GM18907 (cell line): Measurements from ENCODE around the gene EML2.
A peak's percentile ranks its signal among the peaks of the same experiment; 100 is the strongest.
"Not testable (repeated sequence)": the region's sequence is repeated elsewhere in the genome, so short reads cannot be mapped to it uniquely, and the experiment has no call there.

Experiments
- ATAC-seq: cut with Tn5 transposase; IDR thresholded peaks from one replicate; pipeline ENCODE4 v1.9.1; 2021; ENCODE audit warnings: mild to moderate bottlenecking, moderate library complexity; ENCODE audit not compliant: unreplicated experiment

Gene EML2

GRCh38 chr19:45638930-45639729, at the start of gene EML2:
TSS of gene EML2 (minus strand) at chr19:45639397. CDS start at chr19:45639376, 21 bp downstream.
- no peak for ATAC-seq

DNA sequence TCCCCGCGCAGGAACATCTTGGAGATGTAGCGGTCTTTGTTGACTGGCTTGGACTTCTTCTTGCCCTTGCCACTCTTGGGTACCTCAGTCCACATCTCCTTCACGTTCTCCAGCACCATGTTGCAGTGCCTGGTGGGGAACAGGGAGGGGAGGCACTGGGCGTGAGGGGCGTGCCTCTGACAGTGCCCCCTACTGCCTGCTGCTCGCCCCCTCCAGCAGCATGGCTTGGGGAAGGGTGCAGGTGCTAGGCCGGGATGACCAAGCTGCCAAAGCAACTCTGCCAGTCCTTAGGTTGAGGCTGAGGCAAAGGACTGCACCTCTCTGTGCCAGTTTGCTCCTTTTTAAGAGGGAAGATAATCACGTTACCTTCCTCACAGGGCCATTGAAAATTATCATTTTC, 48.4 kb upstream of the EML2 start:
- no peak for ATAC-seq

GRCh38 chr19:45685045-45685444, 45.8 kb upstream of the EML2 start:
- ATAC-seq: not testable (repeated sequence)

- no peak for ATAC-seq
These were observed 43.7 kb upstream of the EML2 start for GRCh38 chr19:45682908-45683307.

GRCh38 chr19:45682117-45682516, 42.9 kb upstream of the EML2 start:
- ATAC-seq: no peak

DNA sequence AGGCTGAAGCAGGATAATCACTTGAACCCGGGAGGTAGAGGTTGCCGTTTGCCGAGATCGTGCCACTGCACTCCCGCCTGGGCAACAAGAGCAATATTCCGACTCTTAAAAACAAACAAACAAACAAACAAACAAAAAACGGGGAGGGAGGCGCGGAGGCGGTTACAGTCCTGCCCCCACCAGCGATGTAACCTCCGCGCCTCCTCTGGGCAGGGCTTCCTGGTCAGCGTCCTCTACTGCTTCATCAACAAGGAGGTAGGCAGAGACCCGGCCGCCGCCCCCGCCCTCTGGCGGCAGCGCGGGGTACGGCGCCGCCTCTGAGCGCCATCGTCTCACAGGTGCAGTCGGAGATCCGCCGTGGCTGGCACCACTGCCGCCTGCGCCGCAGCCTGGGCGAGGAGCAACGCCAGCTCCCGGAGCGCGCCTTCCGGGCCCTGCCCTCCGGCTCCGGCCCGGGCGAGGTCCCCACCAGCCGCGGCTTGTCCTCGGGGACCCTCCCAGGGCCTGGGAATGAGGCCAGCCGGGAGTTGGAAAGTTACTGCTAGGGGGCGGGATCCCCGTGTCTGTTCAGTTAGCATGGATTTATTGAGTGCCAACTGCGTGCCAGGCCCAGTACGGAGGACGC, 42.3 kb upstream of the EML2 start:
- no peak for ATAC-seq

DNA sequence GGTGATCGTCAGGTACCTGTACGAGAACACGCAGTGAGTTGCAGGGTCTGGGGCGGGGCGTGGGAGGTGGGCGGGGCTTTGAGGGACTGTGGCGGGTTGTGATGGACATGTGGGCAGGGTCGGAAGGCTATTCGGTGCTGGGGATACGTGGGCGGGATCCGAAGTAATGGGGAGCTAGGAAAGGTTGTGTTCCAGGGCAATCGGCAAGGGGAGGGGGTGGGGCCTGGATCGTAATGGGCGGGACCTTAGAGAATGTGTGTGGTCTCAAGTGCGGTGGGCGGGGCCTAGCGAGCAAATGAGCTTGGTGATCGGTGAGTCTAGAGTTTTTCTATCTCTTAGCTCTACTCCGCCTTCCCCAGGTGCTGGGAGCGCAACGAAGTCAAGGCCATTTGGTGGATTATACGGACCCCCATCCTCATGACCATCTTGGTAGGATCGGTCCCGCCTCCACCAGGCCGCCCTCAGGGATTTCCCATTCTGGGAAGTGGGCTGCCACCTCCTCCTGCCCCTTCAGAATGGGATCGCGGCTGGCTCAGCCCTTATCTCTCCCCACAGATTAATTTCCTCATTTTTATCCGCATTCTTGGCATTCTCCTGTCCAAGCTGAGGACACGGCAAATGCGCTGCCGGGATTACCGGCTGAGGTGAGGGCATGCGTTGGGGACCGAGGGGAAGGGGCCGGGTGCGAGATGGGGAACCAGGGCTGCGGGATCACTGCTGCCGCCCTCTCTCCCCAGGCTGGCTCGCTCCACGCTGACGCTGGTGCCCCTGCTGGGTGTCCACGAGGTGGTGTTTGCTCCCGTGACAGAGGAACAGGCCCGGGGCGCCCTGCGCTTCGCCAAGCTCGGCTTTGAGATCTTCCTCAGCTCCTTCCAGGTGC, 38.4 kb upstream of the EML2 start:
- peak; percentile 57 for ATAC-seq

DNA sequence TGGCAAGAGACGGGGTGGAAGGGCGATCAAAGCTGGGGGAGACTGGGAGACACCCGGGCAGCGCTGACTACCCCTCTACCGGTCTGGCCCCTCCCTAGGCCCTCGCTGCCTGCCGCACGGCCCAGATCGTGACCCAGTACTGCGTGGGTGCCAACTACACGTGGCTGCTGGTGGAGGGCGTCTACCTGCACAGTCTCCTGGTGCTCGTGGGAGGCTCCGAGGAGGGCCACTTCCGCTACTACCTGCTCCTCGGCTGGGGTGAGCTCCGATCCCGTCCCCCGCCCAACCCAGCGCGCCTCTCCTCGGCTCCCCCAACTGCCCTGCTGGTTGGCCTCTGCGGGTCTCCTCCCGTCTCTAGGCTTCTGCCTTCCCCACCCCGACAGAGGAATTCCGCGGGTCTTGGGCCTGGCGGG, 37.7 kb upstream of the EML2 start:
- peak; percentile 17 for ATAC-seq

DNA sequence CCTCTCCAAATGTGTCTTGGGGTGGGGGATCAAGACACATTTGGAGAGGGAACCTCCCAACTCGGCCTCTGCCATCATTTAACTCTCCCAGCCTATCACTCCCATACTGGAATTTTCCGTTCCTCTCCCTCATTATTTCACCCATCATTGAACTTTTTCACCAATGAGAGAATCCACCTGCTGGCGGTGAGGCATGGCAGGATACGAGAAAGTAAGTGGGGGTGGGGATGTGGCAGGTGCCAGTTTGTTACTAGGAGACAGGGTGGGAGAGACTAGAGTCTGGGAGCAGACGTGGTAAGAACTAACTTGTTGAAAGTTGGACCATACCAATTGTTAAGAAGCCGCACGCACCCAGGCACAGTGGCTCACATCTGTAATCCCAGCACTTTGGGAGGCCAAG, 35.7 kb upstream of the EML2 start:
- ATAC-seq: no peak

- peak; percentile 52 for ATAC-seq
These were observed 31.7 kb upstream of the EML2 start for GRCh38 chr19:45670670-45671453.

DNA sequence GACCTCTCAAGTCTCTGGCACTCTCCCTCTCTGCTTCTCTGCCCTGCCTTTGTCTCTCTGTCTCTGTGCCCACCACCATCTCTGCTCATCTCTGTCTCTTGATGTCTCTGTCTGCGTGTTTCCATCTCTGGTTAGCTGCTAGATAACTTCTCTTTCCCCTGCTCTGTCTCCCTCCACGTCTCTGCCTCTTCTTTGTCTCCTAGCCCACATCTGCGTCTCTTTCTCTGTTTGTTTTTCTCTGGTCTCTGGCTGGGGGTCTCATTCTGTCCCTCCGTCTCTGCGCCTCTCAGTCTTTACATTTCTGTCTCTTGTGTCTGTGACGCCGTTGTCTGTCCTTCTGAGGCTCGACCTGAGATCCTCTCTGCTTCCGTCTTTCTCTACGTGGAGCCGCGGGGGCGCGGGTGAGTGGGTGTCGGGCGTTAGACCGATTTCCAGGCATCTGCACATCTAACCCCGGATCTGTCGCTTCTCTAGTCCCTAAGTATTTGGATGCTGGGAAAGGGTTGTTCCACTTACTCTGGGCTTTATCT, 29.2 kb upstream of the EML2 start:
- ATAC-seq: peak; percentile 2

- no peak for ATAC-seq
These were observed 28.6 kb upstream of the EML2 start, which contains the start of gene GIPR for GRCh38 chr19:45667620-45668341. TSS of gene GIPR (plus strand) at chr19:45668221. CDS start at chr19:45669521, 1,300 bp downstream.

DNA sequence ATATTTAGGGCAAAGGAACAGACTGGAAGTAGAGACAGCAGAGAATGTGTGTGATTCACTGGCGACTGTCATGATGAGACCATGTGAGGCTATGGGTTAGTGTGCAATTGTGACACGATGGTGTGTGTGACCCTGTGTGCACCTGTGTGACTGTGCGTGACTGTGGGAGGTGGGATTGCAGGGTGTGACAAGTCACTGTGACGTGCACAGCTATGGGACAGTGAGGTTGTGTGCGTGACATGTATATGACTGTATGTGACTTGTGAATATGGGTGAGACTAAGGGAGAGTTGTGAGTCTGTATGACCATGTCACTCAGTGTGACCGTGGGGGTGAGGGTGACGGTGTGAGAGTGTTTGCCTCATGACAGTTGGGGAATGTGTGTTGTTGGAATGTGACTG, 25.4 kb upstream of the EML2 start:
- no peak for ATAC-seq

DNA sequence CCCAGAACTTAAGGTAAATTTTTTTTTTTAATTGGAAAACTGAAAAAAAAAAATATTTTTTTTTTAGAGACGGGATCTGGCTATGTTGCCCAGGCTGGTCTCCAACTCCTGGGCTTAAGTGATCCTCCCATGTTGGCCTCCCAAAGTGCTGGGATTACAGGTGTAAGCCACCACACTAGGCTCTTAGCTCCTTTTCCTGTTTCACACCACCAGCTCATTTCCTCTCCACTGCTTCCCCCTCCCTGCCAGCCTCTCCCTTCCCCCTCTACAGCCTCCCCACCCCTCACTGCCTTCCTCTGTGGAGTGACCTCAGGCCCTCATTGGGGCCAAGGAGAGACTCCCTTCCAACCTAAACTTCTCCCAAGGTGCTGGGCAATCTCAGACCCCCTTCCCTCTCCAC, 24.6 kb upstream of the EML2 start:
- no peak for ATAC-seq

DNA sequence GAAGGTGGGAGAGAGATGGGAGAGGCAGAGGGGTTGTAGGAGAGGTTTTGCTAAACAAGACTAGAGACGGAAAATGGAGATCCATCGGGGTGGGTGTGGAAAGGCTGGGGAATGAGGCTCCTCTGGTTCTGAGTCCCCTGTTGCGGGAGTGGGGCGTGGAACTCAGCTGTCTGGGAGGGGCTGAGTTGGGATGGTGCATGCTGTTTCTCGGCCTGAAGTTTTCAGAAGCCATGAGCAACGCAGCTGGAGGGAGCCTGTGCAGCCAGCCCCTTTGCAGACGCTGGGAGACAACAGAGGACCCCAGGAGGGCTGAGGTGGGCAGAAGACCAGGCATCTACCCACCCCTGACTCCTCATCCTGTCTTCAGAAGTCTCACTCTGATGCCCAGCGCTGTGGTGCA, 21.4 kb upstream of the EML2 start:
- no peak for ATAC-seq

- no peak for ATAC-seq
These were observed 20.0 kb upstream of the EML2 start for GRCh38 chr19:45659096-45659729.

DNA sequence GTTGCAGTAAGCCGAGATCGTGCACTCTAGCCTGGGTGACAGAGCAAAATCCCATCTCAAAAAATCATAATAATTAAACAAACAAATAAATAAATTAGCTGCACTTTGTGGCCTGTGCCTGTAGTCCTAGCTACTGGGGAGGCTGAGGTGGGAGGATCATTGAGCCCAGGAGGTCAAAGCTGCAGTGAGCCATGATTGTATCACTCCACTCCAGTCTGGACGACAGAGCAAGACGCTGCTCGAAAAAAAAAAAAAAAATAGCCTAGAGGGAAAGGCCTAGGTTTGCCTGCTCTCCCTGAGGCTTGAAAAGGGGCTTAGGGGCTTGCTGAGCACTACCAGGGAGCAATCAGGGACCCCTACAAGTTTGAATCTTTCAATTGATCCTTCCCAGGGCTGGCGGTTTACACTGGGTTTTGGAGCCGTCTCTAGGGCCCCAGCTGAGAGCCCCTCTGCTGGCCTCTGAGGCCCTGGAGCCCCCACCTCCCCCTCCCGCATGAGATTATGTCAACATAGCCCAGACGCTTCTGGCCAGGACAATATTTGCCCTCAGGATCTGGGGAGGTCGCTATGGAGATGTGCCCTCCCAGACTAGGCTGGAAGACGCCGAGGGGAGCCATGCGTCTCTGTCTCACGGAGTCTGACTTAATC, 18.4 kb upstream of the EML2 start:
- ATAC-seq: no peak

DNA sequence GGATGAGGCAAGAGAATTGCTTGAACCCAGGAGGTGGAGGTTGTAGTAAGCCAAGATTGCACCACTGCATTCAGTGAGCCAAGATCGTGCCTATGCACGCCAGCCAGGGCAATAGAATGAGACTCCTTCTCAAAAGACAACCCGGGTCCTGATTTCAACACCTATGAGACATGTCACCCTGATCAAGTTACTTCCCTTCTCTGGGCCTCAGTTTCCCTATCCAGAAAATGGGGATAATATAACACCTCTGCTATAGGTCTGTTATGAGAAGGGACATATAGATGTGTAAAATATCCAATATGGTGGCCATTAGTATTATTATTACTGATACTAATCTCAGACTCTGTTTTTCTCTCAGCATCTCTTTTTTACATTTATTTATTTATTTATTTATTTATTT, 15.9 kb upstream of the EML2 start:
- ATAC-seq: no peak

- ATAC-seq: no peak
These were observed 14.4 kb upstream of the EML2 start for GRCh38 chr19:45653634-45654033.
